ENCODE data around the gene UBE2H. TPM values are rescaled to one million over a fixed set of nuclear protein-coding genes. Genes with fewer than 3 reads are reported as not detected.
"Not testable (repeated sequence)": the region's sequence is repeated elsewhere in the genome, so short reads cannot be mapped to it uniquely, and the experiment has no call there.

Gene UBE2H
- total RNA-seq, 1 donor from 2014 or later = 16.4 TPM

GRCh38 chr7:129835569-129835968 is 117.2 kb downstream of the UBE2H start:
- Mint-ChIP-seq H3K36me3 (ENCODE audit: low read depth) (peaks cover 9% of the 10 kb centered on the region), H3K27ac (no peak overlapping the region), H3K4me3 (ENCODE audit: low read depth) (no peak overlapping the region), H3K9me3 (no peaks in the 10 kb centered on the region), H3K27me3 (ENCODE audit: low read depth) (no peaks in the 10 kb centered on the region), H3K4me1 (ENCODE audit: low read depth) (peaks cover 3% of the 10 kb centered on the region)
- intact Hi-C loops (cut with micrococcal nuclease) = no loop called here
- no peak for DNase-seq (ENCODE audit: low spot score)

GRCh38 chr7:129833353-129833752 is 119.4 kb downstream of the UBE2H start:
- intact Hi-C loops (cut with micrococcal nuclease); H3K27me3 Mint-ChIP-seq (ENCODE audit: low read depth); H3K9me3 Mint-ChIP-seq; H3K36me3 Mint-ChIP-seq (ENCODE audit: low read depth); H3K27ac Mint-ChIP-seq; DNase-seq (ENCODE audit: low spot score); H3K4me3 Mint-ChIP-seq (ENCODE audit: low read depth): not testable (repeated sequence)
- peaks cover 14% of the 10 kb centered on the region for H3K4me1 Mint-ChIP-seq (ENCODE audit: low read depth)

- no peak overlapping the region for H3K4me3 Mint-ChIP-seq (ENCODE audit: low read depth)
- H3K9me3 Mint-ChIP-seq = no peaks in the 10 kb centered on the region
- DNase-seq (ENCODE audit: low spot score) = no peak
- peaks cover 3% of the 10 kb centered on the region for H3K36me3 Mint-ChIP-seq (ENCODE audit: low read depth)
- intact Hi-C loops (cut with micrococcal nuclease) = no loop called here
- H3K27ac Mint-ChIP-seq = no peak overlapping the region
- no peaks in the 10 kb centered on the region for H3K27me3 Mint-ChIP-seq (ENCODE audit: low read depth)
- H3K4me1 Mint-ChIP-seq (ENCODE audit: low read depth) = peaks cover 14% of the 10 kb centered on the region
Measured at GRCh38 chr7:129832701-129833227, 120.0 kb downstream of the UBE2H start.

- Mint-ChIP-seq H3K36me3 (ENCODE audit: low read depth) (peaks cover 3% of the 10 kb centered on the region), H3K27ac (no peak overlapping the region), H3K9me3 (no peaks in the 10 kb centered on the region), H3K27me3 (ENCODE audit: low read depth) (no peaks in the 10 kb centered on the region), H3K4me3 (ENCODE audit: low read depth) (no peak overlapping the region), H3K4me1 (ENCODE audit: low read depth) (peaks cover 14% of the 10 kb centered on the region)
- intact Hi-C loops (cut with micrococcal nuclease) = no loop called here
- DNase-seq (ENCODE audit: low spot score) = no peak
Measured at GRCh38 chr7:129832282-129832681, 120.5 kb downstream of the UBE2H start.

GRCh38 chr7:129831424-129832058 is 121.2 kb downstream of the UBE2H start:
- peaks cover 14% of the 10 kb centered on the region for H3K4me1 Mint-ChIP-seq (ENCODE audit: low read depth)
- no peak for DNase-seq (ENCODE audit: low spot score)
- H3K4me3 Mint-ChIP-seq (ENCODE audit: low read depth) = no peak overlapping the region
- H3K36me3 Mint-ChIP-seq (ENCODE audit: low read depth) = peaks cover 3% of the 10 kb centered on the region
- no peak overlapping the region for H3K27ac Mint-ChIP-seq
- intact Hi-C loops (cut with micrococcal nuclease) = no loop called here
- no peaks in the 10 kb centered on the region for H3K9me3 Mint-ChIP-seq
- no peaks in the 10 kb centered on the region for H3K27me3 Mint-ChIP-seq (ENCODE audit: low read depth)

- Mint-ChIP-seq H3K9me3 (no peaks in the 10 kb centered on the region), H3K27ac (no peak overlapping the region), H3K36me3 (ENCODE audit: low read depth) (no peaks in the 10 kb centered on the region), H3K27me3 (ENCODE audit: low read depth) (no peaks in the 10 kb centered on the region), H3K4me1 (ENCODE audit: low read depth) (peaks cover 14% of the 10 kb centered on the region), H3K4me3 (ENCODE audit: low read depth) (no peak overlapping the region)
- no peak for DNase-seq (ENCODE audit: low spot score)
- intact Hi-C loops (cut with micrococcal nuclease) = loop anchor here (1.0 kb wide), 1 partner anchor 179 kb away; no protein-coding TSS in a partner anchor
Measured at GRCh38 chr7:129830949-129831348, 121.8 kb downstream of the UBE2H start.

- Mint-ChIP-seq H3K4me3 (ENCODE audit: low read depth) (peak overlapping the region; percentile 58), H3K27ac (peak overlapping the region; percentile 1)
- intact Hi-C loops (cut with micrococcal nuclease) = loop anchor here (1.0 to 5.0 kb wide), 4 partner anchors 168 to 487 kb away; partner anchors contain the start of gene NRF1
Measured at GRCh38 chr7:129829737-129830631, 122.8 kb downstream of the UBE2H start.

GRCh38 chr7:129828989-129829736 is 123.6 kb downstream of the UBE2H start:
- DNase-seq (ENCODE audit: low spot score) = peak; percentile 22
- Mint-ChIP-seq H3K9me3 (no peaks in the 10 kb centered on the region), H3K27ac (no peak overlapping the region), H3K27me3 (ENCODE audit: low read depth) (no peaks in the 10 kb centered on the region), H3K36me3 (ENCODE audit: low read depth) (no peaks in the 10 kb centered on the region), H3K4me1 (ENCODE audit: low read depth) (peaks cover 14% of the 10 kb centered on the region), H3K4me3 (ENCODE audit: low read depth) (no peak overlapping the region)
- intact Hi-C loops (cut with micrococcal nuclease) = loop anchor here (1.0 to 5.0 kb wide), 3 partner anchors 167 to 486 kb away; partner anchors contain the start of gene NRF1

More at GRCh38 chr7:129829737-129830631, 122.8 kb downstream of the UBE2H start:
- peak; percentile 44 for DNase-seq (ENCODE audit: low spot score)
- no peaks in the 10 kb centered on the region for H3K36me3 Mint-ChIP-seq (ENCODE audit: low read depth)
- H3K27me3 Mint-ChIP-seq (ENCODE audit: low read depth) = no peaks in the 10 kb centered on the region
- no peaks in the 10 kb centered on the region for H3K9me3 Mint-ChIP-seq
- peaks cover 14% of the 10 kb centered on the region for H3K4me1 Mint-ChIP-seq (ENCODE audit: low read depth)

GRCh38 chr7:129828078-129828762 is 124.5 kb downstream of the UBE2H start:
- Mint-ChIP-seq H3K36me3 (ENCODE audit: low read depth) (no peaks in the 10 kb centered on the region), H3K4me3 (ENCODE audit: low read depth) (no peak overlapping the region), H3K4me1 (ENCODE audit: low read depth) (peaks cover 14% of the 10 kb centered on the region), H3K27ac (no peak overlapping the region), H3K27me3 (ENCODE audit: low read depth) (no peaks in the 10 kb centered on the region), H3K9me3 (no peaks in the 10 kb centered on the region)
- no peak for DNase-seq (ENCODE audit: low spot score)
- intact Hi-C loops (cut with micrococcal nuclease) = loop anchor here (5.0 kb wide), 2 partner anchors 166 to 216 kb away; partner anchors contain the start of gene NRF1

GRCh38 chr7:129827467-129827990 is 125.2 kb downstream of the UBE2H start:
- intact Hi-C loops (cut with micrococcal nuclease) = loop anchor here (5.0 kb wide), 2 partner anchors 165 to 215 kb away; partner anchors contain the start of gene NRF1
- H3K27me3 Mint-ChIP-seq (ENCODE audit: low read depth) = no peaks in the 10 kb centered on the region
- DNase-seq (ENCODE audit: low spot score) = no peak
- H3K4me1 Mint-ChIP-seq (ENCODE audit: low read depth) = peaks cover 14% of the 10 kb centered on the region
- H3K9me3 Mint-ChIP-seq = no peaks in the 10 kb centered on the region
- H3K4me3 Mint-ChIP-seq (ENCODE audit: low read depth) = peak overlapping the region; percentile 28
- H3K36me3 Mint-ChIP-seq (ENCODE audit: low read depth) = no peaks in the 10 kb centered on the region
- no peak overlapping the region for H3K27ac Mint-ChIP-seq

GRCh38 chr7:129826895-129827294 is 125.9 kb downstream of the UBE2H start:
- DNase-seq (ENCODE audit: low spot score); H3K36me3 Mint-ChIP-seq (ENCODE audit: low read depth); H3K4me3 Mint-ChIP-seq (ENCODE audit: low read depth); H3K27me3 Mint-ChIP-seq (ENCODE audit: low read depth); H3K27ac Mint-ChIP-seq; H3K9me3 Mint-ChIP-seq: not testable (repeated sequence)
- intact Hi-C loops (cut with micrococcal nuclease) = loop anchor here (5.0 kb wide), 2 partner anchors 165 to 215 kb away; partner anchors contain the start of gene NRF1
- peaks cover 14% of the 10 kb centered on the region for H3K4me1 Mint-ChIP-seq (ENCODE audit: low read depth)
